KMS-11 (cell line): ENCODE data around the gene NABP2.
"Not testable (repeated sequence)": the region's sequence is repeated elsewhere in the genome, so short reads cannot be mapped to it uniquely, and the experiment has no call there.

Source experiments
- H2AFZ ChIP-seq: fragments of 200-600 bp; sonication (generic); 2 replicates; pipeline ENCODE4 v1.6.1; 2016; ENCODE audit warnings: antibody characterized with exemption, mixed run types, low read depth
- H3K27ac ChIP-seq: fragments of 200-600 bp; sonication (generic); 2 replicates; pipeline ENCODE4 v1.6.1; 2016; ENCODE audit warnings: mild to moderate bottlenecking, mixed run types
- H3K27me3 ChIP-seq: fragments of 200-600 bp; sonication (generic); 2 replicates; pipeline ENCODE4 v1.6.1; 2017; ENCODE audit warnings: mild to moderate bottlenecking, low read depth, mixed run types, moderate library complexity; ENCODE audit not compliant: insufficient read depth
- H3K36me3 ChIP-seq: fragments of 200-600 bp; sonication (generic); 2 replicates; pipeline ENCODE4 v1.6.1; 2017; ENCODE audit warnings: mild to moderate bottlenecking, mixed run types; ENCODE audit not compliant: insufficient read depth
- H3K4me1 ChIP-seq: fragments of 200-600 bp; sonication (generic); 2 replicates; pipeline ENCODE4 v1.6.1; 2016; ENCODE audit warnings: mild to moderate bottlenecking, low read depth, mixed run types; ENCODE audit not compliant: poor library complexity, severe bottlenecking
- H3K4me2 ChIP-seq: fragments of 200-600 bp; sonication (generic); 2 replicates; pipeline ENCODE4 v1.7.0; 2016; ENCODE audit warnings: mild to moderate bottlenecking, mixed run types
- H3K4me3 ChIP-seq: fragments of 200-600 bp; sonication (generic); IDR thresholded peaks from 2 replicates; pipeline ENCODE4 v1.6.1; 2017; ENCODE audit warnings: low read depth, low read length, mixed read lengths; ENCODE audit not compliant: insufficient read depth
- H3K79me2 ChIP-seq: fragments of 200-600 bp; sonication (generic); 2 replicates; pipeline ENCODE4 v1.6.1; 2016; ENCODE audit warnings: low read depth, mixed run types; ENCODE audit not compliant: insufficient read depth
- H3K9ac ChIP-seq: fragments of 200-600 bp; sonication (generic); 2 replicates; pipeline ENCODE4 v1.6.1; 2016; ENCODE audit warnings: mild to moderate bottlenecking, mixed run types
- H4K20me1 ChIP-seq: fragments of 200-600 bp; sonication (generic); 2 replicates; pipeline ENCODE4 v1.6.1; 2016; ENCODE audit warnings: mild to moderate bottlenecking, mixed run types; ENCODE audit not compliant: insufficient read depth
- TF ChIP-seq, protein P1 (sequence below): fragments of 200-600 bp; sonication (generic); conservative IDR thresholded peaks from 2 replicates; pipeline ENCODE4 v1.6.1; 2017; ENCODE audit warnings: low read depth, mild to moderate bottlenecking, antibody characterized with exemption, low read length, moderate library complexity, mixed read lengths

The NABP2 gene

DNA sequence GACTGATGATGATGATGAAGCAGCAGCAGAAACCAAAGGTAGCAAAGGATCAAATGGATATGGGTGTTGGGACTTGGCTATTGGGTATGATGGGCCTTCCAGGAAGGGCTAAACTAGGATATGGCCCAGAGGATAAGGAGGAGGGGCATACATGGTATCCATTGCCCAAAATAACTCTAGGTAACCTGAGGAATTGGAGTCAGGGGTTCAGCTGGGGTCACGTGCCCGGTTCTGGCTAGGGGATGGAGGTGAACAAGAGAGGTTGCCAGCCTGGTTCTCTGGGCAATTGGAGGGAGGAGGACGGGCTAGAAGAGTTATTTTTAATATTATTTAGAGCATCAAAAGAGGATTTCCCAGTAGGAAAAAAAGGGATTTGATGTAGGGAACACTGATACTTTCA, 36.8 kb downstream of the NABP2 start:
- Histone ChIP-seq H3K4me2 (no peak overlapping the region), H3K27me3 (no peaks in the 10 kb centered on the region), H3K4me3 (no peak overlapping the region), H2AFZ (no peak overlapping the region), H3K79me2 (peaks cover 14% of the 10 kb centered on the region), H3K9ac (no peak overlapping the region), H3K36me3 (no peaks in the 10 kb centered on the region), H4K20me1 (no peaks in the 10 kb centered on the region), H3K4me1 (peaks cover 19% of the 10 kb centered on the region), H3K27ac (no peak overlapping the region)
- TF ChIP-seq, protein P1, sequence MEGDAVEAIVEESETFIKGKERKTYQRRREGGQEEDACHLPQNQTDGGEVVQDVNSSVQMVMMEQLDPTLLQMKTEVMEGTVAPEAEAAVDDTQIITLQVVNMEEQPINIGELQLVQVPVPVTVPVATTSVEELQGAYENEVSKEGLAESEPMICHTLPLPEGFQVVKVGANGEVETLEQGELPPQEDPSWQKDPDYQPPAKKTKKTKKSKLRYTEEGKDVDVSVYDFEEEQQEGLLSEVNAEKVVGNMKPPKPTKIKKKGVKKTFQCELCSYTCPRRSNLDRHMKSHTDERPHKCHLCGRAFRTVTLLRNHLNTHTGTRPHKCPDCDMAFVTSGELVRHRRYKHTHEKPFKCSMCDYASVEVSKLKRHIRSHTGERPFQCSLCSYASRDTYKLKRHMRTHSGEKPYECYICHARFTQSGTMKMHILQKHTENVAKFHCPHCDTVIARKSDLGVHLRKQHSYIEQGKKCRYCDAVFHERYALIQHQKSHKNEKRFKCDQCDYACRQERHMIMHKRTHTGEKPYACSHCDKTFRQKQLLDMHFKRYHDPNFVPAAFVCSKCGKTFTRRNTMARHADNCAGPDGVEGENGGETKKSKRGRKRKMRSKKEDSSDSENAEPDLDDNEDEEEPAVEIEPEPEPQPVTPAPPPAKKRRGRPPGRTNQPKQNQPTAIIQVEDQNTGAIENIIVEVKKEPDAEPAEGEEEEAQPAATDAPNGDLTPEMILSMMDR, result no peak

DNA sequence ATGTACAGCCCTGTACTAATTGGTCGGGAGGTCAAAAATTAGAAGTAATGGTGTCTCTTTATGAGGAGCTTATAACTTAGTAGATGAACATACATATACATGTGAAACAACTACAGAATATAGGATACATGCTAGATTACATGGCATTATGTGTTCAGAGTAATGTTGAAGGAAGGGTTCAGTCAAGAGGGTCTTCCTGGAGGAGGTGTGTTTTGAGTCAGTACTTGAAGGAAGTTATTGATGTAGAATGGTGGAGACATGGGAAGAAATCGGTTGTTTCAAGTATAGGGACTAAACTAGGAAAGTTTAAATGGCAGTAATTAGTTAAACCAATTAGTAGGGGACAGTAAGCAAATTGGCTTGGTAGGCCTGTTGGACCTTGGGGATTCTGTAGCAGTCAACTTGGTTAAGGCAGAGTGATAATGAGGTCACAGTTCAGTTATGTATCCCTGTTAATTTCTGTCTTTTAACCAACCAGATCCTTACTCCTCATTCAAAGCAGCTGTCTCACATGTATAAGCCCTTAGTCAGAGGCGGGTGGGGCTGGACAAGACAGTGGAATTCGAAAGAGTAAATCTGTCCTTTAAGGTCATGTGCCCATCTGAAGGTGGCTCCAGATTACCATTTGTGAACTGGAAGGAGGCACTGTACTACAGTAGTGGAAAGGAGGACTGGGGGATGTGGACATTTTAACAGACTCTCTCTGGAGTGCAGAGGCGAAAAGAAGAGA, 37.5 kb downstream of the NABP2 start:
- Histone ChIP-seq H3K27ac (no peak overlapping the region), H2AFZ (no peak overlapping the region), H3K4me1 (peaks cover 23% of the 10 kb centered on the region), H3K4me2 (no peak overlapping the region), H3K4me3 (no peak overlapping the region), H3K36me3 (no peaks in the 10 kb centered on the region), H4K20me1 (no peaks in the 10 kb centered on the region), H3K27me3 (no peaks in the 10 kb centered on the region), H3K79me2 (peaks cover 12% of the 10 kb centered on the region), H3K9ac (no peak overlapping the region)
- TF ChIP-seq, protein P1, result no peak

DNA sequence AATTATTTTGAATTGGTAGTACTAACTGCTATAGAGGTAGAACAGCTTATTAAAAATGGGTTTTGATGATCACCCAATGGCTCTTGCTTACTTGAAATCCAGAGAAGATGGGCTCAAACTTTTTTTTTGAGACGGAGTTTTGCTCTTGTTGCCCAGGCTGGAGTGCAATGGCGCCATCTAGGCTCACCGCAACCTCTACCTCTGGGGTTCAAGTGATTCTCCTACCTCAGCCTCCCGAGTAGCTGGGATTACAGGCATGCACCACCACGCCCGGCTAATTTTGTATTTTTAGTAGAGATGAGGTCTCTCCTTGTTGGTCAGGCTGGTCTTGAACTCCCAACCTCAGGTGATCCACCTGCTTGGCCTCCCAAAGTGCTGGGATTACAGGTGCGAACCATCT, 38.8 kb downstream of the NABP2 start:
- not testable (repeated sequence) for H3K27ac ChIP-seq, H3K27me3 ChIP-seq, H3K4me2 ChIP-seq, H3K9ac ChIP-seq, H2AFZ ChIP-seq, H3K79me2 ChIP-seq, H3K4me3 ChIP-seq, H4K20me1 ChIP-seq, H3K36me3 ChIP-seq
- peaks cover 22% of the 10 kb centered on the region for H3K4me1 ChIP-seq

DNA sequence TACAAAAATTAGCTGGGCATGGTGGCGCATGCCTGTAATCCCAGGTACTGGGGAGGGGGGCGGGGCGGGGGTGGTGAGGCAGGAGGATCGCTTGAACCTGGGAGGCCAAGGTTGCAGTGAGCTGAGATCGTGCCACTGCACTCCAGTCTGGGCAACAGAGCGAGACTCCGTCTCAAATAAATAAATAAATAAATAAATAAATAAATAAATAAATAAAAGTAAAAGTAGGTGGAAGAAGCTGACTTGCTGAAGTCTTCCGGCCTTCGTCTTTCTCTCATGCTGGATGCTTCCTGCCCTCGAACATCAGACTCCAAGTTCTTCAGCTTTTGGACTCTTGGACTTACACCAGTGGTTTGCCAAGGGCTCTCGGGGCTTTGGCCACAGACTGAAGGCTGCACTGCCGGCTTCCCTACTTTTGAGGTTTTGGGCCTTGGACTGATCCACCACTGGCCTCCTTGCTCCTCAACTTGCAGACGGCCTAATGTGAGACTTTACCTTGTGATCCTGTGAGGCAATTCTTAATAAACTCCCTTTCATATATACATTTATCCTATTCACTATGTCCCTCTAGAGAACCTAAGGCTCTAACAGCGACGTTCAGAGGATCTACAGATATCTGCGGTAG, 42.0 kb downstream of the NABP2 start:
- H3K9ac ChIP-seq, result peak overlapping the region; percentile 62; the same call in 1 of the 2 replicates
- peak overlapping the region; percentile 90 for H2AFZ ChIP-seq
- H3K4me3 ChIP-seq, result peak overlapping the region; percentile 69
- H3K4me2 ChIP-seq, result peak overlapping the region; percentile 58
- H4K20me1 ChIP-seq, H3K27me3 ChIP-seq, H3K79me2 ChIP-seq, H3K36me3 ChIP-seq: not testable (repeated sequence)
- H3K4me1 ChIP-seq, result peaks cover 16% of the 10 kb centered on the region
- H3K27ac ChIP-seq, result peak overlapping the region; percentile 59; the same call in 1 of the 2 replicates

DNA sequence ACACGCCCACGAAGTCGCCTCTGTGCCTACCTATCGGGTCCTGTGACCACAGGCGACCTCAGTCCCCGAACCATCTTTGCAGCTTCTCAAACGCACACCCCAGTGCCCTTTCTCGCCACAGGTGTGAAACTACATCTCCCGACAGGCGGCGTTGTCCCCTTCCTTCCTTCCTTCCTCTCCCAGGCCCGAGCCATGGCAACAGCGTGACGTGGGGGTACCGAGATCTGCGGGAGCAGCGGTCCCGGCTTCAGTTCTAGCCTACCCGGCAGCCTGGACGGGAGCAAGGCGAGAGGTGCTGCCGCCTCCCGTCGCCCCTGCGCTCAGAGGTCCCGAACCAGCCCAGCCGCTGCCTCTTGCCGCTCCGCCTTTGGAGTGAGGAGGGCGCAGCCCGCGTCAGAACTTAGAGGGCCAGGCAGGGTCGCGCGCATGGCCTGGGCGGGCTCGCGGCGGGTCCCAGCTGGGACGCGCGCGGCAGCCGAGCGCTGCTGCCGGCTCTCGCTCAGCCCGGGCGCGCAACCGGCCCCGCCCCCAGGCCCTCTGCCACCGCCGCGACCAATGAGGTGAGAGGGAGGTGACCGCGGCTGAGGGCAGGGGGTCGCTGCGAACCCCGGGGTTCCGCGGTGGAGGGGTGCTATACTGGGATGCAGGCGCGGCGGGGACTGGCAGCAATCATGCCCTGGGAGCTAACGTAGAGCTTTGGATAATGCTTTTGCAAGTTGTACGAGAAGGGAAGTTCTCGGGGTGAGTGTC, 42.7 kb downstream of the NABP2 start, which contains the start of gene COQ10A:
Gene COQ10A, plus strand, starts transcription at position 250 of the 750 bp plus-strand sequence. Its CDS starts 177 bp downstream, at position 427.
- Histone ChIP-seq H3K79me2 (no peaks in the 10 kb centered on the region), H3K36me3 (no peaks in the 10 kb centered on the region), H4K20me1 (no peaks in the 10 kb centered on the region), H3K4me3 (peak within 1 kb of the TSS; percentile 69), H2AFZ (peak within 1 kb of the TSS; percentile 90), H3K9ac (peak within 1 kb of the TSS; percentile 62), H3K27ac (peak within 1 kb of the TSS; percentile 59), H3K27me3 (no peaks in the 10 kb centered on the region), H3K4me2 (peak within 1 kb of the TSS; percentile 58), H3K4me1 (peaks cover 16% of the 10 kb centered on the region)
- TF ChIP-seq, protein P1, result peak; percentile 96
